DMS53 treated with DMSO at 0.1 percent for 48 hours (cell line): ENCODE data around the gene ANO10.

Experiments
- DNase-seq: peaks from one replicate; lab custom pipeline; 2025; ENCODE audit not compliant: unreplicated experiment; lab: John Stamatoyannopoulos, UW

The ANO10 gene

GRCh38 chr3:43353923-43354670 is 267.7 kb downstream of the ANO10 start:
- no peak for DNase-seq

- no peak for DNase-seq
Measured at GRCh38 chr3:43353393-43353792, 268.4 kb downstream of the ANO10 start.

- no peak for DNase-seq
Measured at GRCh38 chr3:43349716-43350115, 272.1 kb downstream of the ANO10 start.

- DNase-seq, result no peak
Measured at GRCh38 chr3:43348852-43349574, 272.8 kb downstream of the ANO10 start.

- no peak for DNase-seq
Measured at GRCh38 chr3:43348350-43348749, 273.5 kb downstream of the ANO10 start.

GRCh38 chr3:43347774-43348173 is 274.0 kb downstream of the ANO10 start:
- no peak for DNase-seq

GRCh38 chr3:43346978-43347749 is 274.6 kb downstream of the ANO10 start:
- DNase-seq, result no peak

- DNase-seq, result no peak
Measured at GRCh38 chr3:43345877-43346276, 275.9 kb downstream of the ANO10 start.

- no peak for DNase-seq
Measured at GRCh38 chr3:43345246-43345645, 276.6 kb downstream of the ANO10 start.

- DNase-seq, result no peak
Measured at GRCh38 chr3:43344520-43344919, 277.3 kb downstream of the ANO10 start.

- DNase-seq, result no peak
Measured at GRCh38 chr3:43343815-43344214, 278.0 kb downstream of the ANO10 start.

- DNase-seq, result no peak
Measured at GRCh38 chr3:43343185-43343584, 278.6 kb downstream of the ANO10 start.

- DNase-seq, result no peak
Measured at GRCh38 chr3:43341788-43342187, 280.0 kb downstream of the ANO10 start.

GRCh38 chr3:43340403-43340802 is 281.4 kb downstream of the ANO10 start:
- DNase-seq, result no peak

- DNase-seq, result no peak
Measured at GRCh38 chr3:43338295-43338694, 283.5 kb downstream of the ANO10 start.

GRCh38 chr3:43335799-43336198 is 286.0 kb downstream of the ANO10 start:
- no peak for DNase-seq

GRCh38 chr3:43334976-43335375 is 286.8 kb downstream of the ANO10 start:
- DNase-seq, result no peak

- DNase-seq, result no peak
Measured at GRCh38 chr3:43331381-43331780, 290.4 kb downstream of the ANO10 start.

GRCh38 chr3:43330981-43331380 is 290.8 kb downstream of the ANO10 start:
- DNase-seq, result no peak

GRCh38 chr3:43328653-43329052 is 293.2 kb downstream of the ANO10 start:
- no peak for DNase-seq

- no peak for DNase-seq
Measured at GRCh38 chr3:43327582-43327979, 294.2 kb downstream of the ANO10 start.
